OCI-LY1 (cell line): ENCODE results near the gene TUBGCP4.

Experiments
- CTCF ChIP-seq: fragments of 200-600 bp; sonication (generic), shearing (Covaris generic); IDR thresholded peaks from 2 replicates; pipeline ENCODE4 v1.5.1; 2017; ENCODE audit warnings: mild to moderate bottlenecking, antibody characterized with exemption, low read length, moderate library complexity, mixed read lengths
- EZH2 ChIP-seq: fragments of 200-600 bp; sonication (generic), shearing (Covaris generic); IDR thresholded peaks from 2 replicates; pipeline ENCODE4 v1.8.0; 2017; ENCODE audit warnings: borderline replicate concordance, mixed run types, mild to moderate bottlenecking, antibody characterized with exemption, low read length, moderate library complexity, mixed read lengths

GRCh38 chr15:43347114-43347513 is 23.8 kb upstream of the TUBGCP4 start:
- TF ChIP-seq CTCF: no peak
- no peak for TF ChIP-seq EZH2
